Ishikawa (cell line): ENCODE data around the gene DOCK8.

Source experiments
- CEBPB ChIP-seq: IDR thresholded peaks from 2 replicates; pipeline ENCODE4 v1.6.1; 2012
- CREB1 ChIP-seq: IDR thresholded peaks from 2 replicates; pipeline ENCODE4 v1.6.1; 2012; ENCODE audit warnings: low read depth
- EGR1 ChIP-seq: IDR thresholded peaks from 2 replicates; pipeline ENCODE4 v1.6.1; 2012
- EP300 ChIP-seq: IDR thresholded peaks from 2 replicates; pipeline ENCODE4 v1.6.1; 2012; ENCODE audit warnings: borderline replicate concordance
- FOXM1 ChIP-seq: IDR thresholded peaks from 2 replicates; pipeline ENCODE4 v1.6.1; 2012; ENCODE audit warnings: low read depth, borderline replicate concordance
- NFIC ChIP-seq: IDR thresholded peaks from 2 replicates; pipeline ENCODE4 v1.6.1; 2012
- RAD21 ChIP-seq: IDR thresholded peaks from 2 replicates; pipeline ENCODE4 v1.6.1; 2012; ENCODE audit warnings: low read depth
- REST ChIP-seq: IDR thresholded peaks from 2 replicates; pipeline ENCODE4 v1.6.1; 2012; ENCODE audit warnings: low read depth, mild to moderate bottlenecking
- TAF1 ChIP-seq: IDR thresholded peaks from 2 replicates; pipeline ENCODE4 v1.6.1; 2012; ENCODE audit warnings: low read depth, mild to moderate bottlenecking
- TCF12 ChIP-seq: IDR thresholded peaks from 2 replicates; pipeline ENCODE4 v1.6.1; 2012; ENCODE audit warnings: low read depth
- TEAD4 ChIP-seq: IDR thresholded peaks from 2 replicates; pipeline ENCODE4 v1.6.1; 2012
- USF1 ChIP-seq: IDR thresholded peaks from 2 replicates; pipeline ENCODE4 v1.6.1; 2012
- YY1 ChIP-seq: IDR thresholded peaks from 2 replicates; pipeline ENCODE4 v1.6.1; 2012; ENCODE audit warnings: low read depth
- ZBTB7A ChIP-seq: IDR thresholded peaks from 2 replicates; pipeline ENCODE4 v1.6.1; 2012; ENCODE audit warnings: low read depth
- TF ChIP-seq, protein P1 (sequence below): IDR thresholded peaks from 2 replicates; pipeline ENCODE4 v1.6.1; 2012

Gene DOCK8

GRCh38 chr9:277601-278295 is 63.1 kb downstream of the DOCK8 start:
- TF ChIP-seq CREB1 (no peak), EGR1 (no peak), TAF1 (no peak), NFIC (no peak), TEAD4 (no peak)
- TF ChIP-seq, protein P1, sequence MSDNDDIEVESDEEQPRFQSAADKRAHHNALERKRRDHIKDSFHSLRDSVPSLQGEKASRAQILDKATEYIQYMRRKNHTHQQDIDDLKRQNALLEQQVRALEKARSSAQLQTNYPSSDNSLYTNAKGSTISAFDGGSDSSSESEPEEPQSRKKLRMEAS: no peak

DNA sequence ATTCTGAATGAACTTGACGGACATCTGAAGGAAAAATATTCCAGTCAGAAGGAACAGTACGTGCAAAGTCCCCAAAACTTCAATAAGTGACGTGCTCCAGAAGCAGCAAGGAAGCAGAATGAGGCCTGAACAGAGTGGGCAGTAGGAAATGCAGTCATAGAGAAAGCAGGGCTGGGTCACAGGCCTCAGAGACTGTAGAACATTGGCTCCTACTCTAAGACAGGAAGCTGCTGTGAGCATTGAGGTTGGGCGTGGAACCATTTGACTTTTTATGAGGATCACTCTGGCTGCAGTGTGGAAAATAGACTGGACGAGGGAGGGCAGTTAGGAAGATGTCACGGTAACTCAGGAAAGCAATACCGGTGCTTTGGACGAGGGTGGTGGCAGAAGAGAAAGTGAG is 64.0 kb downstream of the DOCK8 start:
- TF ChIP-seq NFIC: no peak
- no peak for TF ChIP-seq EP300
- TF ChIP-seq TEAD4: no peak
- TF ChIP-seq, protein P1: no peak

GRCh38 chr9:279674-280073 is 65.0 kb downstream of the DOCK8 start:
- TF ChIP-seq NFIC: no peak
- no peak for TF ChIP-seq EGR1
- TF ChIP-seq, protein P1: no peak
- TF ChIP-seq ZBTB7A: no peak
- no peak for TF ChIP-seq REST
- TF ChIP-seq YY1: no peak
- no peak for TF ChIP-seq TCF12
- TF ChIP-seq TEAD4: no peak
- no peak for TF ChIP-seq TAF1
- TF ChIP-seq EP300: no peak
- no peak for TF ChIP-seq CEBPB

GRCh38 chr9:281741-282645 is 67.3 kb downstream of the DOCK8 start:
- TF ChIP-seq TAF1 (no peak), ZBTB7A (no peak), REST (no peak), TCF12 (no peak), TEAD4 (no peak), EGR1 (no peak), CREB1 (no peak), USF1 (no peak), FOXM1 (no peak), NFIC (no peak), CEBPB (no peak), YY1 (no peak), RAD21 (no peak), EP300 (no peak)
- TF ChIP-seq, protein P1: no peak

- TF ChIP-seq NFIC (no peak), RAD21 (no peak), YY1 (no peak), FOXM1 (no peak), ZBTB7A (no peak), TAF1 (no peak), USF1 (no peak), EP300 (no peak), EGR1 (no peak), REST (no peak), TEAD4 (no peak), CEBPB (no peak), CREB1 (no peak)
Measured at GRCh38 chr9:286071-286740, 71.5 kb downstream of the DOCK8 start.
